TTC549 (cell line): ENCODE measurements around the gene DNMBP.
"Not testable (repeated sequence)": the region's sequence is repeated elsewhere in the genome, so short reads cannot be mapped to it uniquely, and the experiment has no call there.

Source experiments
- FAIRE-seq: peaks from 2 replicates; lab custom pipeline; 2012; peaks lifted over from hg19 to GRCh38; lab: Jason Lieb, UNC

Gene DNMBP

DNA sequence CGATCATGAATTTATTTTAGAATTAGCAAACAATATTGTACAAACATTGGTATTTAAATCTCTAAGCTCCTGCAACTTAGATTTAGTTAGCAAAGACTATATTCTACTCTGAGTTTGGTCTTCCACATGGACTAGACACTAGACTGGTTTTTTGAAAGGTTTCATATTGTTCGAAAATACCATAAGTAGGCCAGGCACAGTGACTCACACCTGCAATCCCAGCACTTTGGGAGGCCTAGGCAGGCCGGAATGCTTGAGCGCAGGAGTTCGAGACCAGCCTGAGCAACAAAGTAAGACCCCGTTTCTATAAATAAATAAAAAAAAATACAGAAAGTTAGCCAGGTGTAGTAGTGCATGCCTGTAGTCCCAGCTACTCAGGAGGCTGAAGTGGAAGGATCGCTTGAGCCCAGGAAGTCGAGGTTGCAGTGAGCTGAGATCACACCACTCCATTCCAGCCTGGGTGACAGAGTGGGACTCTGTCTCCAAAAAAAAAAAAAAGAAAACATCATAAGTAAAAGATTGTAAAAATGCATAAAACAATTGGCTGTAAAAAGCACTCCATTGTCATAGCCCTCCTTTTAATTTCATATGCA lies 154.2 kb downstream of the DNMBP start:
- no peak for FAIRE-seq

DNA sequence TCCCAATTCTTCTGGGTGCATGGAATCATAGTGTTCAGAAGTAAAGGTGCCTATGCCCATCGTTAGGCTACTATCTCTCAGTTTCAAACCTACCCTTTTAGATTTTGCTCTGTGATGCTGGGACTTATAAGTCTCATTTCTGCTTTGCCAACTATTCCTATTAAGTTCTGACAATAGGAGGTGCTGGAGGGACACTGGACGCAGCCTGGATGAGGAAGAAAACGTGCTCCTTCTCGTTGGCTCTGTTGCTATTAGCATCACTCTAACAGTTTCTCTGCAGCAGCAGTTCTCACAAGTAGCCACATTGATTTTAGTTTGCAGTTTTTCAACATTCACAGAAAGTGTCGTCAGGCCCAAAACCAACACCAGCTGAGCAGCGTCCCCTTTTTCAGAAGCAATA lies 154.9 kb downstream of the DNMBP start:
- peak; percentile 79 for FAIRE-seq

DNA sequence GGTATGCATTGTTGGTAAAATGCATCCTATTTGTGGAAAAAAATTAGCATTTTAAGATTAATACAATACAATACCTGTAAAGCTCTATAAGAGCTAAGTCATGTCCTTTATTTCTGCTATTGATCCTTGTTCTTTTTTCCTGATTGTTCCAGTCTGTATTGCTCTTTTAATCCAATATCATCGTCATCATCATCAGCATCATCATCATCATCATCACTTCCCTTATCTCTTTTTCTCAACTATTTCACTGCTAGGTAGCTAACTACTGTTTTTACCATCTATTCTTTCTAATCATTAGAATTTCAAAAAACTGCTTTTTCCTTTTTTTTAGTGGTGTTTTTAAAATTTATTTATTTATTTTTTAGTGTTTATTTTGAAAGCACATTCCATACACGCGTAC lies 156.1 kb downstream of the DNMBP start:
- no peak for FAIRE-seq

DNA sequence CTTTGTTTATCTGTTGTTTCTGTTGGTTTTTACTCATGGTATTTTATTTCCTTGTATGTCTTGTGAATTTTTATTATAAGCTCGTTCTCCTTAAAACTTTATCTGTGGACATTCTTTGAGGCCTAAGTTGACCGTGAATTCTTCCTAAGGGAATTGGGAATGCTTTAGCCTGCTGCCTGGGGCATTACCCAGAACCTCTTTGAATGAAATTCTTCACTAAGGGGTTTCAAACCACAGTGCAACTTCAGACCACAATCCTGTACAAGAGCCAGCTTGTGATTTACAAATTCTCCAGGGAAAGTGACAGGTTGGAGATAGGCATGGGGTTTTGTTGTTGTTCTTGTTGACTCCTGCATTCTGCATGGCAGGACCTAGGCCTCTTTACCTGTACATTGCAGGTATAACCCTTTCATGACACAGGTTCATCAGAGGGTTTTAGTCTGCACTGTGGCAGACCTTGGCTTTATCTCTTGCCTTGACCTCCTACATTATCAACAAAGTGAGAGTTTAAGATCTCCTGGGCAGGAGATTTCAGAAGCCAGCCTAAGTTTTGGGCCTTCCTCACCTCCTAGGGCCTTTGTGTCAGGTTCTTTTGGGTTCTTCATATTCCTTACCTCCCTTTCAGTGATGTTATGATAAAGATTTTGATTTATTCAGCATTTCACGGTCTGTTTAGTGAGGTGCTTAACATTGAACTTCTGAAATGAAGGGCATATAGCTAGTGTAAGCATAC lies 157.1 kb downstream of the DNMBP start:
- FAIRE-seq: no peak

DNA sequence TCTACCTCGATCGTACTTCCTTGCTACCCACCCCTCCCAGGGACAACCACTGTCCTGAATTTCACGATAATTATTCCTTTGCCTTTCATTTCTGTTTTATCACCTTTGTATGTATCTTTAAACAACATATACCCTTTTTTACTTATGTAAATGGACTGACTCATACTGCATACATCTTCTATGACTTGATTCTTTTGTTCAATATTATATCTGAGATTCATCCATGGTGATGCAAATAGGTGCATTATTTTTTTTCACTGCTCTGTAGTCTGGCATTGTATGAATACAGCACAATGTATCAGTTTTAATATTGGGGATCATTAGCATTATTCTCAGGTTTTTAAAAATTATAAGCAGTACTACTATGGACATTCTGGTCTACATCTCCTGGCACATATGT lies 157.9 kb downstream of the DNMBP start:
- FAIRE-seq: no peak

DNA sequence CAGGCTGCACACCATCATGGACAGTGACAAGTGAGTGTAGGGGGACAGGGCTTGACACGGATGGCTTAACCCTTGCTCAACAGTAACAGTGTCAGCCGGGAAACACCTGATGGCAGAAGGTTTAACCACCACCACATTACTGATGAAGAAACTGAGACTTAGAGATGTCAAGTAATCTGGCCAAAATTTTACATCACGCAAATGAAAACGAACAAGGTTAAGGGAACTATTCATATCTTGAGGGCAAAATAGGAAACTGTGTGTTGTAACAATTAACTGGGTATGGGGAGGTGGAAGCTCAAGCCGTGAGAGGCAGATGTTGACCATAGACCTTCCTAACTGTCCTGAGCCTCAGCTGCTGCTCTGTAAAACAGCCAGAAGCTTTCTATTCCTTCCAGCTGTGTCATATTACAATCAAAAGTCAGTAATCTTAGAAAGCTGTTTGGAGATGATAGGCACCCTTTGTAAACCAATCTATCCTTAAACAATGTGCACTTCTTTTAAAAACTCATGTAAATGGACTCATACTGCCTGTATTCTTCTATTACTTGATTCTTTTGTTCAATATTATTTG lies 158.9 kb downstream of the DNMBP start:
- no peak for FAIRE-seq

DNA sequence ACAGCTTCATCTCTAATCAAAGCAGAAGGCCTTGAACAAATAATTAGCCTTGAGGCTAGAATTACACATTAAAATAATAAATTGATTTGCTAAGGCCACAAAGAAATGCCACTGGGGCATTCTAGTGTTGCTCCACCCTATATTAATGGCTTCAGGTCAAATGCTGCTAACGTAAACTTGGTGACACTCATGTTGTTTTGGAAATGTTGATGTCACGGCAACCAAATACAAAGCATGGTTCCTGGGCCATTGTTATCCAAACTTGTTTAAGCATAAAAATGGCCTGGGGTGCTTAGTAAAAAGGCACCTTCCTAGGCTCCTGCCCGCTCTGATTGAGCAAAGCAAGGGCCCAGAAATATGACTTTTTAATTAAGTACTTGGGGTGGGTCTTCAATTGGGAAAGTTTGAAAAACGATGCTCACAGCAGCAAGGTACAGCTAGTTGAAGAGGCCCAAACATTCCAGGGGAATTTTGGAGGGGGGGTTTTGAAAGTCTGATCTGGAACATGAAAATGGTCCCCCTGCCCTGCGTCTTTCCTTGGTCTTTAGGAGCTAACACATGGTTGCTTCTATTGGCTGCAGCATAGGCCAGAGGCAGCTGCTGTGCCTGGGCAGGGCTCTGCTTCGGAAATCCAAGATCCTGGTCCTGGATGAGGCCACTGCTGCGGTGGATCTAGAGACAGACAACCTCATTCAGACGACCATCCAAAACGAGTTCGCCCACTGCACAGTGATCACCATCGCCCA lies 159.6 kb downstream of the DNMBP start:
- FAIRE-seq: no peak

DNA sequence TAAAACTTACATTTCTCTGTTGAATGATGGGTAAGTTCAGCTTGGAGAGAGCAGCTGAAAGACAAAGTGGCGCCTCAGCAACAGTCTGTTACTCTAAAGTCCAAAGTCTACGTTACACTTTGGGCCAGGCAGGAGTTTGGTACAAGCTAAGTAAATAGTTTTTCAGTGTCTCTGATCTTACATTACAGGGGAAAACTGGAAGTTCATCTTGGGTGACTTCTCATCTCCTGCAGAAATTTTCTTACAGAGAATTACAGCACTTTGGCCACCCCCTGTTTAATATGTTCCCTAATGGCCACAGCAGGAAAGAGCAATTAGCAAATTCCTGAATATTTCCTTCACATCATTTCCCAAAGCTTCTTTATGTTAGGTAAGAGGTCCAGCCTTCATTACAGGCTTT lies 160.2 kb downstream of the DNMBP start:
- no peak for FAIRE-seq

DNA sequence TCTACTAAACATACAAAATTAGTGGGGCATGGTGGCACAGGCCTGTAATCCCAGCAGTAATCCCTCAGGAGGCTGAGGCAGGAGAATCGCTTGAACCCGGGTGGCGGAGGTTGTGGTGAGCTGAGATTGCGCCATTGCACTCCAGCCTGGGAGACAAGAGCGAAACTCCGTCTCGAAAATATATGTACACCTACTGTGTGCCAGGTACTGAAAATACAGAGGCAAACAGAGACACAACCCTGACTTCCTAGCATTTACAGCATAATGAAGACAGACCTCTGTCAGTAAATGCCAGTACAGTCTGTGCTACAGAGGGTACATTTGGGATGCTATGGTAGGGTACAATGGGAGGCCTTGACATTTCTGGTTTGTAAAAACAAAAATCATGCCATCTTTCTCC lies 160.7 kb downstream of the DNMBP start:
- no peak for FAIRE-seq

DNA sequence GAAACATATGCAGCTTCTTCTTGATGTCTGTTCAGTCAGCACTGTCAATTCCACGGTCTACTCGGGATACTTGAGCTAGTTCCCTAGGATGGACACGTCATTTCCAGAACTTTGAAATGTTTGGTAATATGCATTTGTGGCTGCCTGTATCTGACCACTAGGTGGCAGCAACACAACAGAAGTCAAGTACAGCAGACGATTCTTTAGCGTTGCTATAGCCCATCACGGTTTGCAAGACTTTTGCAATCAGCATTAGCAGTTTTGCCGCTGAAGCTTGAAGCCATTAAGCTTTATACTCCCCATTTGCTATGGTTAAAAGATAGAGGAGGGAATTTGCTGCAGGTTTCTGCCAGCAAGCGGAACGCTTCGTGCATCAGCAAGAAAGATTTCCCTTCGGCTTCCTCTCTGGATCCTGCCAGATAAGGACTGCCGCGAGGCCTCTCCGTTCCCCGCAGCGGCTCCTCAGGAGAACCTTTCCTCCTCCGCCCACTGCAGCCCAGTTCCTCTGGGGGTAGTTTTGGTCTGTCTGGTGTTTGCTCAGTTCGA lies 163.8 kb downstream of the DNMBP start:
- FAIRE-seq: peak; percentile 87

DNA sequence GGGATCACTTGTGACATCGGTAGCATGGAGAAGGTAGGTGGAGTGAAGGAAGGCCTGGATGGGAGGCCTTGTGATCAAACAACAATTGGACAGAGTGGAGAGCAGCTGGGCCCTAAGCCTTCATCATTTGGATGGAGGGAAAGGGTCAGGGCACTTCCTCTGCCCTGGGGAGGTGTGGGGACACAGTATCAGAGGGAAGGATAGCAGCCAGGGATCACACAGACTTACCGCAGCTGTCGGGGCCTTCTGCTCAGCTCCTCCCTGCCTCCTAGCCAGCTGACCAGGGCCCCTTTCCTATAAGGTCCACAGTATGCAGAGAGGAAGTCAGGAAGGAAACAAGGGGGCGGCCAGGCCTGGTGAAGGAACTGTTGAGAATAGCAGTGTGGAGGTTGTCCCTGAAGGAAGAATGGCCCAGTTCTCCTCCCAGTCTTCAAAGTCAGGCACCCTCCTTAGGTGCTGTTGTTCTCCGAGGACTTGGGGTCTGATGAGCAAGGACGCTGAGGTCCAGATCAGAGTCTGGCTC lies 165.3 kb downstream of the DNMBP start:
- FAIRE-seq: no peak

DNA sequence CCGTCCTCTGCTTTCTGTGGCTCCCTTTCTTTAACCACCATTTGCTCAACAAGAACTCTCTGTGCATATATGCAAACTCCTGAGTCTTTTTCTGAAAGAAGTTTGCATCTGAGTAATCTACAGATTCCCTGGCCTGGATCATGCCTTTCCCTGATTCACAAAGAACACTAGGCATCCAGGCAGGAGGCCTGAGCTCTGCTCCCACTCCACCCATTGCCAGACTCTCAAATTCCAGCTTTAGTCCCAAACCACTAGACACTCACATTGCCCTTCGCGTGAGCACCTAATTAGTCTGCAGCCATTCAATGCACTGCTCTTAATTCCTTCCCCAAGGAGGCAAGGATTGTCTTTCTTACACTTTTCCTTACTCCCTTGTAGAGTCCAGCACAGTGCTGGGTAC lies 166.4 kb downstream of the DNMBP start:
- no peak for FAIRE-seq

DNA sequence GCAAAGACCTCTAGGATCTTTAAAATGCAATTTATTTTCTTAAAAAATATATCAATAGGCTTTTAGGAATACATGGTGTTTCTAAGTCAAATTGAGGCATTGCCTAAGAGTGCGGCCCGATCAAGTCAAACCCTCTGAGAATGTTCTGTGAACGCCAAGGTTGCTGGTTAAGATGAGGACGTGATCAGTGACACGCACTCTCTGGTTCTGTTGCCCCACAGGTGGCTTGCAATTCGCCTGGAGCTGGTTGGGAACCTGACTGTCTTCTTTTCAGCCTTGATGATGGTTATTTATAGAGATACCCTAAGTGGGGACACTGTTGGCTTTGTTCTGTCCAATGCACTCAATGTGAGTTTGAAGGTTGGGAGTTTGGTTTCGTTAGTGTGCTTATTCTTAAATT lies 168.0 kb downstream of the DNMBP start:
- no peak for FAIRE-seq

DNA sequence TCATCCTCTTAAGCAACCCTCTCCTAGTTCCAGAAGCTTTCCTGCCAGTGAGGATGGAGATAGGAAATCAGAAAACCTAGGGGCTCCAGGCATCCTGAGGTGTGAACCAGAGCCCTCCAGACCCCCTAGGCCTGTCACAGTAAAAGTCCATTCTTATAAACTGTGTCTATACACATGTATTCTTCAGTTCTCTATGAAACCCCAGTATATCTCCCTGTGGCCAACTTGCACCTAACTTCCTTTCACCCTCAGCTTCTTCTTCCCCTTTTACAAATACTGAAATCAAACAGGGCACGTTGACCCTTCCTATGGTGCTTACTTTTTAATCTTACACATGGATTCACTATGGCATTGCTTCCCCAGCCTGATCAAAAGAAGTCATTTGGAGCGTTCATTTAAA lies 168.9 kb downstream of the DNMBP start:
- not testable (repeated sequence) for FAIRE-seq

DNA sequence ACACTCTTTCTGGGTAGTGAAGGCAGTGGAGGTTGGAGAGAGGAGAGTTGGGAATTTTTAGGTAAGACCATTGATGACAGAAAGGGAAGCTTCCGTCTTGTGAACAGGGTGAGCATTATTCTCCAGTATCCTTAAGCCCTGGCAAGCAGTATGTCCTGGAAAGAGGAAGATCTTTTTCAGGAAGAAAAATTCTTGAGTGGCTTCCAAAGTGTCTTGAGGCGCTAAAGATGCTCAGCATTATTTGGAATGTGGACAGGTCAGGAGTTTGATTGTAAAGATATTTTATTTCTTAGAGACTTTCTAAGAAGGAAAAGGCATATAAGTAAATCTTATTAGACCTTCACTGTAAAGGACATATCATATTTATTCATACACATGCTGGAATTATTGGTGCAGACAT lies 173.0 kb downstream of the DNMBP start:
- no peak for FAIRE-seq

DNA sequence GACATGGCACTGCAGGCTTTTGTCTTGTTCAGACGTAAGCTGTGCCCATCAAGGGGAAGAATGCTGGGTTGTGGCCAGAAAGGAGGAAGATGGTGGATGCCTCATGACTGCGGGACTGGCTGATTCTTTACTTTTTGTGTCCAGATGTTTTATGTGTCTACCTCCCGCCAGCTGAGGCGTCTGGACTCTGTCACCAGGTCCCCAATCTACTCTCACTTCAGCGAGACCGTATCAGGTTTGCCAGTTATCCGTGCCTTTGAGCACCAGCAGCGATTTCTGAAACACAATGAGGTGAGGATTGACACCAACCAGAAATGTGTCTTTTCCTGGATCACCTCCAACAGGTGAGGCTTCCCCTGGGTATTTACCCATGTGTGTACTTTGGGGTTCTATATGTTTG lies 173.8 kb downstream of the DNMBP start:
- no peak for FAIRE-seq

DNA sequence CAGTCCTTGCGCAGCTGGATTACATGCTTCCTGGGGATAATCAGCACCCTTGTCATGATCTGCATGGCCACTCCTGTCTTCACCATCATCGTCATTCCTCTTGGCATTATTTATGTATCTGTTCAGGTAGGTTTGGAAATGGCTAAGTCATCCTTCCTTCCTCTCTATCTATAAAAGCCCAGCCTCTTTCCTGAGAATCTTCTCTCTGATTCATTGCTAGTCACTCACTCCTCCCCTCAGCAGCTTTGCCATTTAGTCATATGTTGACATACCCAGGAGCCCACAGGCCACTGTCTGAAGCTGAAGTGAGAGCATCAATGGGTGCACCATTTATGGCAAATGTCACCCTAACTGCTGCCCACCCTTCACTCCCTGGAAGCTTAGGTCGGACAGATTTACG lies 175.3 kb downstream of the DNMBP start:
- no peak for FAIRE-seq

DNA sequence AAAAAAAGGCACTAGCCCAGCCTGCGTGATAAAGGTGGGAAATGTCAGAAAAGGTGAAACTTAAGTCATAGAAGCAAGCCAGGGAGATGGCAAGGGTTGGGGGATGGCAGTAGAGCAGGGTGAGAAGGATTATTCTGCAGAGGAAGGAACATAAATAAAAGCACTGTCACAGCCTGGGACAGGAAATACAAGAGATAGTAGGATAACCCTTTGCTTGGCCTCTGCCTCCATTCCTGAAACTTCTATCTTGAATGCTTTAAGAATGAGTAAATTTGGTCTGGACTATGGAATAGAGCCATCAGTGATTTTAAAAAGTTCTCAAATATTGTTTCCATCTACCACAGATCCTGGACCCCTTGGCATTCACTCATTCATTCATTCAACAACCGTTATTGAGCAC lies 177.3 kb downstream of the DNMBP start:
- FAIRE-seq: no peak

DNA sequence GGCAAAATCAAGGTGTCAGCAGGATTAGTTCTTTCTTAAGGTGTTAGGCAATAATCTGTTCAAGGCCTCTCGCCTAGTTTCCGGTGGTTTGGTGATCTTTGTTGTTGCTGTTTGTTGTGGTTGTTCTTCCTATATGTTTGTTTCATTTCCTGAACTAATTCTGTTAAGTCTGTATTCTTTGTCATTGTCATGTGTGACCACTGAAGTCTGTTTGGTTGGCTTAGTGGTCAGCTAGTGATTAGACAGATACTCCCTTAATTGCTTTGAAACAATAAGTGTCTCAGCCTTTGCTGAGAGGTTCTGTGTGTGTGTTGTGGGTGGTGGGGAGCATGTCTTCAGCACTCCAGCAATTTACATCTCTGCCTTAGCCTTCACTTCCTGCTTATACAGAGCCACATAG lies 181.3 kb downstream of the DNMBP start:
- no peak for FAIRE-seq

DNA sequence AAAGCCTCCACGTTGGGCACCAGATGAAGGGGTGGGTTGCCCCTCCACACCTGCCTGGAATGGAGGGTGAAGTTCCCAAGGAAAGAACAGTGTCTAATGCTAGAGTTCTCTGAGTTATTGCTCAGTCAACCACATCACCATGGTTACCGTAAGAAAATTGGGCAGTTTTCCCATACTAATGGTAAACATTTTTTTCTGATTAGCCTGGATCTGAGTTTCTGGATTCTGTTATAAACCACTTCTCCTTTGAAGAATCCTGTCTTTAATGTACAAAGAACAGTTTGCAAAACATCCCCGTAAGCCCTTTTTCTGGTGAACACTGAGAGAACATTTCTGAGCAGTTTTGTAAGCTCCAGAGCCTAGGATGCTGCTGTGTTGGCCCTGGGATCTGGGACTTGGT lies 181.8 kb downstream of the DNMBP start:
- FAIRE-seq: no peak
